DND-41 (cell line): Measurements from ENCODE around the gene CD300A.
"Not testable (repeated sequence)": the region's sequence is repeated elsewhere in the genome, so short reads cannot be mapped to it uniquely, and the experiment has no call there.

Source experiments
- ATAC-seq: fragments of 200-7000 bp; cut with Tn5 transposase; 3 replicates; pipeline ENCODE4 v1.9.1; 2021; ENCODE audit warnings: low read depth; ENCODE audit not compliant: insufficient read depth
- DNase-seq: peaks from one replicate; pipeline ENCODE4 v3.0.0-alpha.2; 2020
- H2AFZ ChIP-seq: 2 replicates; pipeline ENCODE4 v1.6.0; 2012; ENCODE audit warnings: low read depth, low read length
- H3K27ac ChIP-seq: 2 replicates; pipeline ENCODE4 v1.5.1; 2012; ENCODE audit warnings: low read length, inconsistent platforms
- H3K27me3 ChIP-seq: fragments of 200-600 bp; sonication (generic); 2 replicates; pipeline ENCODE4 v1.6.0; 2012; ENCODE audit warnings: low read length, mild to moderate bottlenecking, inconsistent platforms; ENCODE audit not compliant: insufficient read depth, poor library complexity
- H3K36me3 ChIP-seq: 2 replicates; pipeline ENCODE4 v1.5.1; 2012; ENCODE audit warnings: low read length, inconsistent platforms; ENCODE audit not compliant: insufficient read depth
- H3K4me1 ChIP-seq: 2 replicates; pipeline ENCODE4 v1.5.1; 2012; ENCODE audit warnings: mild to moderate bottlenecking, low read length; ENCODE audit not compliant: insufficient read depth
- H3K4me2 ChIP-seq: 2 replicates; pipeline ENCODE4 v1.6.0; 2012; ENCODE audit warnings: mild to moderate bottlenecking, moderate library complexity, low read length, inconsistent platforms; ENCODE audit not compliant: insufficient read depth
- H3K4me3 ChIP-seq, 2 experiments: fragments of 200-600 bp in 1 of 2; shearing (Covaris generic) in 1 of 2; 2 replicates each; pipeline ENCODE4 v1.5.1; 2012 to 2016; ENCODE audit warnings: inconsistent platforms in 2 of 2, low read length in 2 of 2, mild to moderate bottlenecking in 2 of 2, low read depth in 1 of 2, moderate library complexity in 1 of 2
- H3K79me2 ChIP-seq: 2 replicates; pipeline ENCODE4 v1.6.0; 2012; ENCODE audit warnings: low read length, inconsistent platforms; ENCODE audit not compliant: insufficient read depth
- H3K9ac ChIP-seq: 2 replicates; pipeline ENCODE4 v1.6.0; 2012; ENCODE audit warnings: low read depth, mild to moderate bottlenecking, inconsistent platforms, low read length, moderate library complexity
- H3K9me3 ChIP-seq: 2 replicates; pipeline ENCODE4 v1.5.1; 2012; ENCODE audit warnings: low read length, moderate library complexity, mild to moderate bottlenecking, inconsistent platforms; ENCODE audit not compliant: insufficient read depth, severe bottlenecking
- H4K20me1 ChIP-seq: 2 replicates; pipeline ENCODE4 v1.6.0; 2012; ENCODE audit warnings: low read length; ENCODE audit not compliant: insufficient read depth
- CTCF ChIP-seq: IDR thresholded peaks from 2 replicates; pipeline ENCODE4 v1.5.1; 2012; ENCODE audit warnings: borderline replicate concordance, low read length, moderate library complexity, mild to moderate bottlenecking; ENCODE audit not compliant: poor library complexity, severe bottlenecking; ENCODE audit errors: extremely low read depth
- EZH2 ChIP-seq: IDR thresholded peaks from 3 replicates; pipeline ENCODE4 v1.6.1; 2012; ENCODE audit warnings: borderline replicate concordance, low read depth, mild to moderate bottlenecking, moderate library complexity, low read length, inconsistent platforms; ENCODE audit not compliant: severe bottlenecking

Gene CD300A

GRCh38 chr17:74497471-74497870, 31.0 kb downstream of the CD300A start:
- H3K27me3 ChIP-seq = no peaks in the 10 kb centered on the region

GRCh38 chr17:74499992-74500391, 33.6 kb downstream of the CD300A start:
- H2AFZ ChIP-seq = no peak overlapping the region
- no peaks in the 10 kb centered on the region for H3K4me1 ChIP-seq
- no peak overlapping the region for H3K9ac ChIP-seq
- peaks cover 7% of the 10 kb centered on the region for H3K27me3 ChIP-seq
- no peak for ATAC-seq
- H4K20me1 ChIP-seq = peaks cover 3% of the 10 kb centered on the region; the same call in 1 of the 2 replicates
- DNase-seq = no peak
- H3K36me3 ChIP-seq = no peaks in the 10 kb centered on the region
- TF ChIP-seq EZH2 (no peak), CTCF (no peak)
- no peak overlapping the region for H3K4me3 ChIP-seq
- no peaks in the 10 kb centered on the region for H3K79me2 ChIP-seq
- H3K27ac ChIP-seq = no peak overlapping the region
- H3K9me3 ChIP-seq = no peaks in the 10 kb centered on the region
- no peak overlapping the region for H3K4me2 ChIP-seq

More at GRCh38 chr17:74497471-74497870, 31.0 kb downstream of the CD300A start:
- Histone ChIP-seq H3K4me3 (no peak overlapping the region), H3K9me3 (no peaks in the 10 kb centered on the region), H4K20me1 (peaks cover 3% of the 10 kb centered on the region; the same call in 1 of the 2 replicates), H3K4me2 (no peak overlapping the region), H2AFZ (no peak overlapping the region), H3K36me3 (no peaks in the 10 kb centered on the region), H3K9ac (no peak overlapping the region), H3K27ac (no peak overlapping the region), H3K79me2 (no peaks in the 10 kb centered on the region), H3K4me1 (peaks cover 4% of the 10 kb centered on the region; the same call in 1 of the 2 replicates)
- DNase-seq (no peak), ATAC-seq (no peak)
- no peak for TF ChIP-seq EZH2
- no peak for TF ChIP-seq CTCF

- no peak overlapping the region for H3K27ac ChIP-seq
- no peaks in the 10 kb centered on the region for H3K79me2 ChIP-seq
- no peak overlapping the region for H3K9ac ChIP-seq
- H2AFZ ChIP-seq = no peak overlapping the region
- no peaks in the 10 kb centered on the region for H3K4me1 ChIP-seq
- H4K20me1 ChIP-seq = peaks cover 3% of the 10 kb centered on the region; the same call in 1 of the 2 replicates
- H3K4me2 ChIP-seq = no peak overlapping the region
- DNase-seq = no peak
- H3K9me3 ChIP-seq = no peaks in the 10 kb centered on the region
- H3K4me3 ChIP-seq = no peak overlapping the region
- no peaks in the 10 kb centered on the region for H3K36me3 ChIP-seq
- no peak for TF ChIP-seq CTCF
- no peak for TF ChIP-seq EZH2
- no peak for ATAC-seq
- H3K27me3 ChIP-seq = peaks cover 12% of the 10 kb centered on the region
Measured at GRCh38 chr17:74502861-74503260, 36.4 kb downstream of the CD300A start.

GRCh38 chr17:74503949-74504348, 37.5 kb downstream of the CD300A start:
- not testable (repeated sequence) for H3K27ac ChIP-seq, H3K9me3 ChIP-seq, H3K79me2 ChIP-seq, H2AFZ ChIP-seq, H3K4me2 ChIP-seq, H3K36me3 ChIP-seq, ATAC-seq, H4K20me1 ChIP-seq, H3K4me1 ChIP-seq, H3K9ac ChIP-seq, DNase-seq, H3K4me3 ChIP-seq
- H3K27me3 ChIP-seq = peaks cover 12% of the 10 kb centered on the region
